HEK293 (cell line): ENCODE results near the gene RPS6KA2.

ENCODE experiments used
- ZNF624 ChIP-seq: fragments of 450-650 bp; formaldehyde crosslinking; IDR thresholded peaks from 2 replicates; pipeline ENCODE4 v1.5.1; 2017; ENCODE audit warnings: missing biosample characterization, missing genetic modification characterization
- TF ChIP-seq, protein P1 (sequence below): fragments of 450-650 bp; formaldehyde crosslinking; IDR thresholded peaks from 2 replicates; pipeline ENCODE4 v1.5.1; 2016; ENCODE audit warnings: missing biosample characterization, missing genetic modification characterization

DNA sequence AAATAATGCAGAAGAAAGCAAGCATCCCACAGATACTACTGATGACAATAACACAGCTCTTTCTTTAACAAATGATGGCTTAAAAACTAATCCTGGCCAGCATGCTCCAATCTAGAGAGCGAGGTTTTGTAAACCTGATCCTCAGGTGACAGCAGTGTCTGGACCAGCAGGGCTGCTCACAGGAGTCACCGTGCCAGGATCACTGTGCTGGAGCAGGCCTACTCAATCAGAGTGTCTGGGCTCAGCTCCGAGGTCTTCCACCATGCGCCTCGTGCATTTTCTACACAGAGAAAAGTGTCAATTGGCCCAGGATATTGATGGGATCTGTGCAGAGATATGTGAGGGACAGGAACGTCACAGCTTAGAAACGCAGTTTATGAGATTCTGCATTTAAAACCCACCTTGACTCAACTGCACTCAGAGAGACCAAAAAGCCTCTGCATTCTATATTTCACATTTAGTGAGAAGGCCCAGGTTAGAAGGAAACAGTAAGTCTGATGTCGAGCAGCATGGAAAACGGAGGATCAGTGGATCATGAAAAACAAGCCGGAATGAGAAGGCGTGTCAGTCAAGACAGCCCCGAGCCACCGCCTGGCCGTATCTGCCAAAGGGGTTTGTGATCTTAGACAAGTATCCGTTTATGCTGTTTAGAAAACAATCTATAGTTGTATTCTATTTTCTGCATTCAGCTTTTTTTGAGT is 48.4 kb downstream of the RPS6KA2 start:
- TF ChIP-seq ZNF624: no peak
- TF ChIP-seq, protein P1, sequence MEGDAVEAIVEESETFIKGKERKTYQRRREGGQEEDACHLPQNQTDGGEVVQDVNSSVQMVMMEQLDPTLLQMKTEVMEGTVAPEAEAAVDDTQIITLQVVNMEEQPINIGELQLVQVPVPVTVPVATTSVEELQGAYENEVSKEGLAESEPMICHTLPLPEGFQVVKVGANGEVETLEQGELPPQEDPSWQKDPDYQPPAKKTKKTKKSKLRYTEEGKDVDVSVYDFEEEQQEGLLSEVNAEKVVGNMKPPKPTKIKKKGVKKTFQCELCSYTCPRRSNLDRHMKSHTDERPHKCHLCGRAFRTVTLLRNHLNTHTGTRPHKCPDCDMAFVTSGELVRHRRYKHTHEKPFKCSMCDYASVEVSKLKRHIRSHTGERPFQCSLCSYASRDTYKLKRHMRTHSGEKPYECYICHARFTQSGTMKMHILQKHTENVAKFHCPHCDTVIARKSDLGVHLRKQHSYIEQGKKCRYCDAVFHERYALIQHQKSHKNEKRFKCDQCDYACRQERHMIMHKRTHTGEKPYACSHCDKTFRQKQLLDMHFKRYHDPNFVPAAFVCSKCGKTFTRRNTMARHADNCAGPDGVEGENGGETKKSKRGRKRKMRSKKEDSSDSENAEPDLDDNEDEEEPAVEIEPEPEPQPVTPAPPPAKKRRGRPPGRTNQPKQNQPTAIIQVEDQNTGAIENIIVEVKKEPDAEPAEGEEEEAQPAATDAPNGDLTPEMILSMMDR (tag by site-specific recombination): no peak
